NCI-H524 treated with DMSO at 0.1 percent for 48 hours (cell line): Measurements from ENCODE around the gene NCKAP1.
A peak's percentile ranks its signal among the peaks of the same experiment; 100 is the strongest.
"Not testable (repeated sequence)": the region's sequence is repeated elsewhere in the genome, so short reads cannot be mapped to it uniquely, and the experiment has no call there.

ENCODE experiments used
- DNase-seq: peaks from one replicate; lab custom pipeline; 2025; lab: John Stamatoyannopoulos, UW

The NCKAP1 gene

GRCh38 chr2:183009249-183009899 lies 28.9 kb downstream of the NCKAP1 start:
- DNase-seq = no peak

- peak; percentile 7 for DNase-seq
Measured at GRCh38 chr2:183001948-183002347, 36.3 kb downstream of the NCKAP1 start.

GRCh38 chr2:183000846-183001245 lies 37.4 kb downstream of the NCKAP1 start:
- no peak for DNase-seq

GRCh38 chr2:182999348-183000028 lies 38.8 kb downstream of the NCKAP1 start:
- DNase-seq = no peak

- no peak for DNase-seq
Measured at GRCh38 chr2:182994228-182994912, 43.9 kb downstream of the NCKAP1 start.

GRCh38 chr2:182982941-182983340 lies 55.3 kb downstream of the NCKAP1 start:
- DNase-seq = no peak

GRCh38 chr2:182981475-182981874 lies 56.8 kb downstream of the NCKAP1 start:
- not testable (repeated sequence) for DNase-seq

GRCh38 chr2:182980652-182981051 lies 57.6 kb downstream of the NCKAP1 start:
- DNase-seq = no peak

- DNase-seq = peak; percentile 34
Measured at GRCh38 chr2:182980115-182980514, 58.1 kb downstream of the NCKAP1 start.

- no peak for DNase-seq
Measured at GRCh38 chr2:182977463-182977862, 60.8 kb downstream of the NCKAP1 start.

GRCh38 chr2:182973441-182974352 lies 64.6 kb downstream of the NCKAP1 start:
- DNase-seq = no peak

GRCh38 chr2:182972548-182972942 lies 65.7 kb downstream of the NCKAP1 start:
- DNase-seq = no peak

- no peak for DNase-seq
Measured at GRCh38 chr2:182971820-182972547, 66.3 kb downstream of the NCKAP1 start.

- DNase-seq = no peak
Measured at GRCh38 chr2:182970486-182970885, 67.8 kb downstream of the NCKAP1 start.

- no peak for DNase-seq
Measured at GRCh38 chr2:182968493-182968892, 69.8 kb downstream of the NCKAP1 start.

GRCh38 chr2:182966356-182966755 lies 71.9 kb downstream of the NCKAP1 start:
- not testable (repeated sequence) for DNase-seq

GRCh38 chr2:182962641-182963040 lies 75.6 kb downstream of the NCKAP1 start:
- no peak for DNase-seq

GRCh38 chr2:182960869-182961268 lies 77.4 kb downstream of the NCKAP1 start:
- not testable (repeated sequence) for DNase-seq

GRCh38 chr2:182954789-182955188 lies 83.5 kb downstream of the NCKAP1 start:
- DNase-seq = no peak

- no peak for DNase-seq
Measured at GRCh38 chr2:182952741-182953450, 85.4 kb downstream of the NCKAP1 start.
